OCI-LY7 (cell line): Measurements from ENCODE around the gene SREBF1.

Source experiments
- CTCF ChIP-seq: fragments of 200-600 bp; sonication (generic); conservative IDR thresholded peaks from 2 replicates; pipeline ENCODE4 v1.5.1; 2014; ENCODE audit warnings: mild to moderate bottlenecking, antibody characterized with exemption, low read length, moderate library complexity, mixed read lengths
- EZH2phosphoT487 ChIP-seq: fragments of 200-600 bp; sonication (generic); IDR thresholded peaks from 2 replicates; pipeline ENCODE4 v1.6.1; 2018; ENCODE audit warnings: low read depth, borderline replicate concordance, mild to moderate bottlenecking, mixed run types, antibody characterized with exemption, low read length, moderate library complexity, mixed read lengths

GRCh38 chr17:17866897-17867296, 30.1 kb upstream of the SREBF1 start:
- TF ChIP-seq CTCF (no peak), EZH2phosphoT487 (no peak)
